K562 (cell line): ENCODE data around the gene ABHD13. TPM values are rescaled to one million over a fixed set of nuclear protein-coding genes. Genes with fewer than 3 reads are reported as not detected.

Experiments
- ATAC-seq: fragments of 200-7000 bp; cut with Tn5 transposase; 3 replicates; pipeline ENCODE4 v1.9.1; 2020; ENCODE audit warnings: moderate library complexity
- BruUV-seq: library from RNA; stranded (reverse); fragments of 400-500 nt; replicated peaks from 2 replicates; lab custom pipeline; 2021; lab: Mats Ljungman, UMichigan
- CTCF ChIA-PET: fragments of 300-600 bp; formaldehyde crosslinking; extraction: SDS; loops from one replicate; lab custom pipeline; 2021; ENCODE audit warnings: low intra/inter-chr PET ratio; lab: Yijun Ruan, JAX
- POLR2A ChIA-PET: fragments of 300-600, 350-650 bp; sonication (Branson Sonifier 250); formaldehyde crosslinking; extraction: SDS; loops from one replicate; lab custom pipeline; 2021; ENCODE audit warnings: antibody characterized with exemption, inconsistent platforms; lab: Yijun Ruan, JAX
- DNase-seq, 4 experiments: peaks; one replicate each; pipeline versions ENCODE4 v3.0.0 to v3.0.0-alpha.2; 2011 to 2018; ENCODE audit warnings: low spot score in 3 of 4, mixed read lengths in 3 of 4; ENCODE audit errors: extremely low read depth in 1 of 4
- FAIRE-seq: peaks from 2 replicates; lab custom pipeline; 2011; peaks lifted over from hg19 to GRCh38; lab: Jason Lieb, UNC
- H2AFZ ChIP-seq: 2 replicates; pipeline ENCODE4 v1.6.0; 2011; ENCODE audit warnings: low read depth, low read length, control low read depth, inconsistent platforms
- H3K27ac ChIP-seq: fragments of 200-600 bp; 3 replicates; pipeline ENCODE4 v1.8.0; 2011; ENCODE audit warnings: low read depth, mild to moderate bottlenecking, control low read depth, inconsistent platforms, low read length, moderate library complexity, mixed read lengths; ENCODE audit errors: extremely low read depth
- H3K27me3 ChIP-seq, 2 experiments: fragments of 300-600 bp in 1 of 2; 2 replicates in 1 of 2; 3 replicates in 1 of 2; pipeline versions ENCODE4 v1.6.0 to v1.8.0; 2011; ENCODE audit warnings: inconsistent platforms in 2 of 2, low read length in 2 of 2, mild to moderate bottlenecking in 1 of 2, mixed read lengths in 1 of 2, moderate library complexity in 1 of 2; ENCODE audit not compliant: control insufficient read depth in 2 of 2, insufficient read depth in 2 of 2
- H3K36me3 ChIP-seq: fragments of 300-600 bp; 3 replicates; pipeline ENCODE4 v1.8.0; 2011; ENCODE audit warnings: mild to moderate bottlenecking, low read length, inconsistent platforms; ENCODE audit not compliant: control insufficient read depth, insufficient read depth
- H3K4me1 ChIP-seq, 2 experiments: fragments of 200-600 bp in 1 of 2; replicated peaks in 1 of 2; 2 replicates in 1 of 2; 3 replicates in 1 of 2; pipeline versions ENCODE4 v1.5.1 to v1.8.0; 2011; ENCODE audit warnings: inconsistent platforms in 2 of 2, low read length in 2 of 2, mild to moderate bottlenecking in 1 of 2, mixed read lengths in 1 of 2, moderate library complexity in 1 of 2; ENCODE audit not compliant: control insufficient read depth in 2 of 2, insufficient read depth in 2 of 2
- H3K4me2 ChIP-seq: 2 replicates; pipeline ENCODE4 v1.6.1; 2011; ENCODE audit warnings: low read length, control low read depth, inconsistent platforms, mixed read lengths; ENCODE audit not compliant: insufficient read depth
- H3K4me3 ChIP-seq: fragments of 200-600 bp; sonication (generic), shearing (Covaris generic); 2 replicates; pipeline ENCODE4 v1.5.1; 2016; ENCODE audit warnings: control low read depth, inconsistent platforms
- H3K79me2 ChIP-seq: fragments of 200-600 bp; 3 replicates; pipeline ENCODE4 v1.8.0; 2011; ENCODE audit warnings: low read length, inconsistent platforms; ENCODE audit not compliant: control insufficient read depth, insufficient read depth
- H3K9ac ChIP-seq, 2 experiments: 2 replicates each; pipeline versions ENCODE4 v1.6.0 to v1.6.1; 2011; ENCODE audit warnings: low read depth in 2 of 2, low read length in 2 of 2, control low read depth in 1 of 2, inconsistent platforms in 1 of 2, mild to moderate bottlenecking in 1 of 2, mixed read lengths in 1 of 2; ENCODE audit not compliant: insufficient read depth in 1 of 2
- H3K9me1 ChIP-seq: one replicate; pipeline ENCODE4 v1.6.0; 2011; ENCODE audit warnings: inconsistent platforms, mild to moderate bottlenecking, low read length, moderate library complexity; ENCODE audit not compliant: control insufficient read depth, insufficient read depth
- H3K9me3 ChIP-seq: replicated peaks from 2 replicates; pipeline ENCODE4 v1.5.1; 2011; ENCODE audit warnings: low read depth, low read length, inconsistent platforms; ENCODE audit not compliant: control insufficient read depth, insufficient read depth
- H4K20me1 ChIP-seq: replicated peaks from 2 replicates; pipeline ENCODE4 v1.6.1; 2011; ENCODE audit warnings: low read length, inconsistent platforms, mixed read lengths; ENCODE audit not compliant: control insufficient read depth, insufficient read depth
- ARNT ChIP-seq, 2 experiments: fragments of 450-650 bp; IDR thresholded peaks; 2 replicates each; pipeline ENCODE4 v1.6.1; 2016; ENCODE audit warnings: mild to moderate bottlenecking in 1 of 2
- ASH1L ChIP-seq: fragments of 450-650 bp; IDR thresholded peaks from 2 replicates; pipeline ENCODE4 v1.6.1; 2018; ENCODE audit warnings: borderline replicate concordance, mild to moderate bottlenecking, low read depth; ENCODE audit not compliant: partially characterized antibody
- BRD4 ChIP-seq: fragments of 200-600 bp; sonication (generic); IDR thresholded peaks from 2 replicates; pipeline ENCODE4 v1.6.1; 2017; ENCODE audit warnings: inconsistent platforms
- CREBBP ChIP-seq: IDR thresholded peaks from one replicate; pipeline ENCODE4 v1.6.1; 2012; ENCODE audit warnings: low read depth, mild to moderate bottlenecking, control low read depth, inconsistent platforms, low read length
- DMBX1 ChIP-seq: fragments of 250-450 bp; sonication (Bioruptor Pico); IDR thresholded peaks from 2 replicates; pipeline ENCODE4 v1.8.0; 2022; ENCODE audit warnings: inconsistent platforms, mild to moderate bottlenecking, moderate library complexity, borderline replicate concordance
- E2F3 ChIP-seq: fragments of 250-450 bp; sonication (Bioruptor Pico); IDR thresholded peaks from 2 replicates; pipeline ENCODE4 v1.4.0; 2020; ENCODE audit warnings: mild to moderate bottlenecking
- MAFK ChIP-seq: IDR thresholded peaks from 2 replicates; pipeline ENCODE4 v1.6.1; 2011; ENCODE audit warnings: low read length, improper control_type of control experiment
- STAT5B ChIP-seq: fragments of 250-450 bp; sonication (Bioruptor Pico); IDR thresholded peaks from 2 replicates; pipeline ENCODE4 v1.8.0; 2021; ENCODE audit warnings: mild to moderate bottlenecking, inconsistent platforms
- TAF9B ChIP-seq: fragments of 450-650 bp; IDR thresholded peaks from 2 replicates; pipeline ENCODE4 v1.6.1; 2018; ENCODE audit warnings: mild to moderate bottlenecking; ENCODE audit not compliant: partially characterized antibody
- TFAM ChIP-seq: fragments of 250-450 bp; sonication (Bioruptor Pico); conservative IDR thresholded peaks from 2 replicates; pipeline ENCODE4 v1.5.0; 2021; ENCODE audit warnings: mild to moderate bottlenecking, moderate library complexity
- ZNF133 ChIP-seq: fragments of 250-450 bp; sonication (Bioruptor Pico); IDR thresholded peaks from 2 replicates; pipeline ENCODE4 v1.4.0; 2020; ENCODE audit warnings: mild to moderate bottlenecking
- WGBS: fragments of 100-300 bp; shearing (Covaris generic); methylation state at CpG from one replicate; pipeline ENCODE4 v1.1.6; 2016; ENCODE audit warnings: low coverage, mixed read lengths; ENCODE audit not compliant: insufficient coverage; ENCODE audit errors: missing lambda C conversion rate; 5-methylcytosine and 5-hydroxymethylcytosine counted together
- in situ Hi-C: fragments of 300-500 bp; cut with MboI; formaldehyde crosslinking; loops from 4 replicates; pipeline ENCODE4 v1.15.0; 2018; ENCODE audit warnings: inconsistent platforms, mixed read lengths
- intact Hi-C: fragments of 100-400 bp; cut with micrococcal nuclease; formaldehyde crosslinking; loops from 2 replicates; pipeline ENCODE4 v1.14.2; 2022
- polyA plus RNA-seq, 8 experiments: library from polyadenylated mRNA; depleted of rRNA in 4 of 8; stranded (reverse) in 5 of 8; unstranded in 3 of 8; fragments of >200 nt; fragmentation: Nextera tagmentation in 2 of 8; fragmentation: Illumina TruSeq in 1 of 8; extraction: Ambion mirVana in 2 of 8; extraction: Trizol in 1 of 8; gene quantifications; 2 replicates each; pipeline versions ENCODE4 v1.2.1 to v1.2.3, GENCODE V29; 2011 to 2014; ENCODE audit warnings: inconsistent platforms in 1 of 8, missing spikeins in 1 of 8
- total RNA-seq, 7 experiments: library from RNA; depleted of rRNA in 6 of 7; stranded (reverse); fragments of >200 nt in 6 of 7; fragmentation: Illumina TruSeq in 2 of 7; extraction: Trizol in 2 of 7; gene quantifications; 2 replicates each; pipeline versions ENCODE4 v1.2.1 to v1.2.3, GENCODE V29; 2011 to 2021; ENCODE audit warnings: low replicate concordance in 1 of 7
- TF ChIP-seq, protein P1 (sequence below): fragments of 450-650 bp; formaldehyde crosslinking; IDR thresholded peaks from 2 replicates; pipeline ENCODE4 v1.4.0; 2022; ENCODE audit warnings: mild to moderate bottlenecking, moderate library complexity
- TF ChIP-seq, protein P2 (sequence below): fragments of 450-650 bp; IDR thresholded peaks from 2 replicates; pipeline ENCODE4 v1.6.1; 2016; ENCODE audit warnings: borderline replicate concordance
- TF ChIP-seq, protein P3 (sequence below): fragments of 200-800 bp; sonication (Bioruptor generic); IDR thresholded peaks from 2 replicates; pipeline ENCODE4 v1.6.1; 2017; ENCODE audit warnings: missing genetic modification characterization, missing compliant biosample characterization
- TF ChIP-seq, protein P4 (sequence below), 2 experiments: fragments of 450-650 bp; conservative IDR thresholded peaks; 2 replicates each; pipeline ENCODE4 v1.6.1; 2017; ENCODE audit warnings: mild to moderate bottlenecking in 2 of 2, moderate library complexity in 2 of 2
- TF ChIP-seq, protein P5 (sequence below): fragments of 250-450 bp; sonication (Bioruptor Pico); IDR thresholded peaks from 2 replicates; pipeline ENCODE4 v1.9.0; 2021; ENCODE audit warnings: mild to moderate bottlenecking

ABHD13 gene
- total and polyA plus RNA-seq, 9 of the 15 experiments (the other 6 are each of a cell fraction or from before 2014, with no cell fraction given) = 1.7 to 7.0 (median 4.1) TPM

DNA sequence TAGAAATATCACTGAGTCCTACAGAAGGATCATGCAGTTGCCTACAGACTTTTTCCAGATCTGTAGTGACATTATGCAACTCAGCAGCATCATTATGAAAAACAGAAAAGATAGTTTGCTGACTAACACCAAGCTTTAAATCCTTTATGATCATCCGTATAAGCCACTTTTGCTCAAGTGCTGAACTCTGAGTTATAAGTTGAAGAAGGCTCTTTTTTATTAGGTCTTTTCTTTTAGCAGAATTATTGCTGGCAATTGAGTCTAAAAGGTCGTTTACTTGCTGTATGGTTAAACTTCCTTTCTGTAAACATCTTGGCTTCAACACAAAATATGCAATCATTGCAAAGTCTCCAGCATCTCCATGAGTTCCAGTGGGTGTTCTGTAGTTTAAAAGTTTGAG, 7.6 kb upstream of the ABHD13 start (continued):
- TF ChIP-seq, protein P1, sequence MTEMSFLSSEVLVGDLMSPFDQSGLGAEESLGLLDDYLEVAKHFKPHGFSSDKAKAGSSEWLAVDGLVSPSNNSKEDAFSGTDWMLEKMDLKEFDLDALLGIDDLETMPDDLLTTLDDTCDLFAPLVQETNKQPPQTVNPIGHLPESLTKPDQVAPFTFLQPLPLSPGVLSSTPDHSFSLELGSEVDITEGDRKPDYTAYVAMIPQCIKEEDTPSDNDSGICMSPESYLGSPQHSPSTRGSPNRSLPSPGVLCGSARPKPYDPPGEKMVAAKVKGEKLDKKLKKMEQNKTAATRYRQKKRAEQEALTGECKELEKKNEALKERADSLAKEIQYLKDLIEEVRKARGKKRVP (CRISPR knock-in tag) = no peak
- TF ChIP-seq, all 486 proteins: peak for 0

DNA sequence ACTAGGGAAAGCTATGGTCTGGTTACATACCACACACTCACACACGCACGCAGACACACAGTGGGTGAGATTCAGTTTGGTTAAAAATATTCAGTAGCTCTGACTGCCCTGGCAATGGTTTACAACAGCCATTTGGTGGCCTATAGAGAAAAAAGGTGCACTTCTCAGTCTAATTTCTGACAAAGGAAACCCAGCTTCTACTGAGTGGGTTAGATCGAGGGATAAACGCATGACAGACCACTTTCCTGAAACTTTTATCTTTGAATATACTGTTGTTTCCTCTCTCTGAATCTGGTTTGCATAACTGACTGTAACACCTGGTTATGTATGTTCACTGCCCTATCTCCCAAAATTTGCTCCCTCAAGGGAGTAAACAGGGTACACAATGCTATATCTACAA, 5.3 kb upstream of the ABHD13 start:
- H3K4me2 ChIP-seq = no peak overlapping the region
- H3K9me3 ChIP-seq = no peaks in the 10 kb centered on the region
- in situ Hi-C loops = no loop called here
- DNase-seq = no peak
- intact Hi-C loops = no loop called here
- ChIA-PET CTCF (no interaction called here), POLR2A (no interaction called here)
- H2AFZ ChIP-seq = no peak overlapping the region
- H3K9ac ChIP-seq = no peak overlapping the region
- H3K4me3 ChIP-seq = no peak overlapping the region
- FAIRE-seq = no peak
- peaks cover 3 to 6% of the 10 kb centered on the region in 2 experiments; a peak in 2 of 5 replicates for H3K4me1 ChIP-seq
- no peaks in the 10 kb centered on the region for H3K9me1 ChIP-seq
- H4K20me1 ChIP-seq = no peaks in the 10 kb centered on the region
- H3K36me3 ChIP-seq = peaks cover 10% of the 10 kb centered on the region; the same call in 1 of the 3 replicates
- peaks cover 17% of the 10 kb centered on the region for H3K79me2 ChIP-seq
- H3K27ac ChIP-seq = no peak overlapping the region
- no peaks in the 10 kb centered on the region for H3K27me3 ChIP-seq
- ATAC-seq = no peak
- WGBS = 58% methylated on average over 3 of the region's 4 CpGs
- BruUV-seq = no TSS peak
- TF ChIP-seq E2F3 (CRISPR knock-in tag) (no peak), BRD4 (no peak), ARNT (IDR thresholded peaks at IDR 0.05) (no peak), TFAM (CRISPR knock-in tag) (no peak), TAF9B (no peak), MAFK (no peak), ASH1L (no peak), DMBX1 (CRISPR knock-in tag) (no peak), CREBBP (no peak), ZNF133 (CRISPR knock-in tag) (no peak), STAT5B (CRISPR knock-in tag) (no peak)
- TF ChIP-seq, protein P2, sequence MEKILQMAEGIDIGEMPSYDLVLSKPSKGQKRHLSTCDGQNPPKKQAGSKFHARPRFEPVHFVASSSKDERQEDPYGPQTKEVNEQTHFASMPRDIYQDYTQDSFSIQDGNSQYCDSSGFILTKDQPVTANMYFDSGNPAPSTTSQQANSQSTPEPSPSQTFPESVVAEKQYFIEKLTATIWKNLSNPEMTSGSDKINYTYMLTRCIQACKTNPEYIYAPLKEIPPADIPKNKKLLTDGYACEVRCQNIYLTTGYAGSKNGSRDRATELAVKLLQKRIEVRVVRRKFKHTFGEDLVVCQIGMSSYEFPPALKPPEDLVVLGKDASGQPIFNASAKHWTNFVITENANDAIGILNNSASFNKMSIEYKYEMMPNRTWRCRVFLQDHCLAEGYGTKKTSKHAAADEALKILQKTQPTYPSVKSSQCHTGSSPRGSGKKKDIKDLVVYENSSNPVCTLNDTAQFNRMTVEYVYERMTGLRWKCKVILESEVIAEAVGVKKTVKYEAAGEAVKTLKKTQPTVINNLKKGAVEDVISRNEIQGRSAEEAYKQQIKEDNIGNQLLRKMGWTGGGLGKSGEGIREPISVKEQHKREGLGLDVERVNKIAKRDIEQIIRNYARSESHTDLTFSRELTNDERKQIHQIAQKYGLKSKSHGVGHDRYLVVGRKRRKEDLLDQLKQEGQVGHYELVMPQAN = no peak
- TF ChIP-seq, protein P3, sequence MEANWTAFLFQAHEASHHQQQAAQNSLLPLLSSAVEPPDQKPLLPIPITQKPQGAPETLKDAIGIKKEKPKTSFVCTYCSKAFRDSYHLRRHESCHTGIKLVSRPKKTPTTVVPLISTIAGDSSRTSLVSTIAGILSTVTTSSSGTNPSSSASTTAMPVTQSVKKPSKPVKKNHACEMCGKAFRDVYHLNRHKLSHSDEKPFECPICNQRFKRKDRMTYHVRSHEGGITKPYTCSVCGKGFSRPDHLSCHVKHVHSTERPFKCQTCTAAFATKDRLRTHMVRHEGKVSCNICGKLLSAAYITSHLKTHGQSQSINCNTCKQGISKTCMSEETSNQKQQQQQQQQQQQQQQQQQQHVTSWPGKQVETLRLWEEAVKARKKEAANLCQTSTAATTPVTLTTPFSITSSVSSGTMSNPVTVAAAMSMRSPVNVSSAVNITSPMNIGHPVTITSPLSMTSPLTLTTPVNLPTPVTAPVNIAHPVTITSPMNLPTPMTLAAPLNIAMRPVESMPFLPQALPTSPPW (CRISPR knock-in tag) = no peak
- TF ChIP-seq, protein P4, sequence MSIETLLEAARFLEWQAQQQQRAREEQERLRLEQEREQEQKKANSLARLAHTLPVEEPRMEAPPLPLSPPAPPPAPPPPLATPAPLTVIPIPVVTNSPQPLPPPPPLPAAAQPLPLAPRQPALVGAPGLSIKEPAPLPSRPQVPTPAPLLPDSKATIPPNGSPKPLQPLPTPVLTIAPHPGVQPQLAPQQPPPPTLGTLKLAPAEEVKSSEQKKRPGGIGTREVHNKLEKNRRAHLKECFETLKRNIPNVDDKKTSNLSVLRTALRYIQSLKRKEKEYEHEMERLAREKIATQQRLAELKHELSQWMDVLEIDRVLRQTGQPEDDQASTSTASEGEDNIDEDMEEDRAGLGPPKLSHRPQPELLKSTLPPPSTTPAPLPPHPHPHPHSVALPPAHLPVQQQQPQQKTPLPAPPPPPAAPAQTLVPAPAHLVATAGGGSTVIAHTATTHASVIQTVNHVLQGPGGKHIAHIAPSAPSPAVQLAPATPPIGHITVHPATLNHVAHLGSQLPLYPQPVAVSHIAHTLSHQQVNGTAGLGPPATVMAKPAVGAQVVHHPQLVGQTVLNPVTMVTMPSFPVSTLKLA (conservative IDR thresholded peaks at IDR 0.05) = no peak
- TF ChIP-seq, protein P5, sequence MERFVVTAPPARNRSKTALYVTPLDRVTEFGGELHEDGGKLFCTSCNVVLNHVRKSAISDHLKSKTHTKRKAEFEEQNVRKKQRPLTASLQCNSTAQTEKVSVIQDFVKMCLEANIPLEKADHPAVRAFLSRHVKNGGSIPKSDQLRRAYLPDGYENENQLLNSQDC (CRISPR knock-in tag) = no peak
